ENCODE data around the gene TXNDC15.

Gene TXNDC15

GRCh38 chr5:134920848-134921575 lies 46.8 kb downstream of the TXNDC15 start:
- no peak for DNase-seq (ENCODE audit: low read depth)

GRCh38 chr5:134932508-134932907 lies 58.3 kb downstream of the TXNDC15 start:
- no peak for DNase-seq (ENCODE audit: low read depth)

GRCh38 chr5:134934202-134934601 lies 60.0 kb downstream of the TXNDC15 start:
- DNase-seq (ENCODE audit: low read depth), result no peak

- DNase-seq (ENCODE audit: low read depth), result no peak
Measured at GRCh38 chr5:134935711-134936602, 61.8 kb downstream of the TXNDC15 start.

- DNase-seq (ENCODE audit: low read depth), result no peak
Measured at GRCh38 chr5:134937526-134937925, 63.4 kb downstream of the TXNDC15 start.

GRCh38 chr5:134938030-134938429 lies 63.9 kb downstream of the TXNDC15 start:
- DNase-seq (ENCODE audit: low read depth), result no peak

GRCh38 chr5:134939500-134939899 lies 65.3 kb downstream of the TXNDC15 start:
- DNase-seq (ENCODE audit: low read depth), result no peak

GRCh38 chr5:134943547-134943946 lies 69.4 kb downstream of the TXNDC15 start:
- no peak for DNase-seq (ENCODE audit: low read depth)

- DNase-seq (ENCODE audit: low read depth), result no peak
Measured at GRCh38 chr5:134944630-134945029, 70.5 kb downstream of the TXNDC15 start.

GRCh38 chr5:134945041-134945440 lies 70.9 kb downstream of the TXNDC15 start:
- DNase-seq (ENCODE audit: low read depth), result no peak

- DNase-seq (ENCODE audit: low read depth), result no peak
Measured at GRCh38 chr5:134948911-134949310, 74.7 kb downstream of the TXNDC15 start.

GRCh38 chr5:134949316-134949715 lies 75.1 kb downstream of the TXNDC15 start:
- DNase-seq (ENCODE audit: low read depth), result no peak

All from stimulated activated CD8-positive, alpha-beta memory T cell treated with anti-CD3 and anti-CD28 coated beads, Interleukin-7, amount 100 ng/mL, for 24 hours (primary cell).